ENCODE measurements around the gene BORCS5.
"Not testable (repeated sequence)": the region's sequence is repeated elsewhere in the genome, so short reads cannot be mapped to it uniquely, and the experiment has no call there.

The BORCS5 gene

GRCh38 chr12:12393171-12393570, 36.3 kb downstream of the BORCS5 start:
- no peak for DNase-seq (ENCODE audit: low spot score)

GRCh38 chr12:12396694-12397093, 39.8 kb downstream of the BORCS5 start:
- no peak for DNase-seq (ENCODE audit: low spot score)

GRCh38 chr12:12397184-12397583, 40.3 kb downstream of the BORCS5 start:
- DNase-seq (ENCODE audit: low spot score), result no peak

- peak; percentile 31 for DNase-seq (ENCODE audit: low spot score)
These were observed 41.4 kb downstream of the BORCS5 start for GRCh38 chr12:12398026-12398859.

GRCh38 chr12:12399161-12399560, 42.3 kb downstream of the BORCS5 start:
- no peak for DNase-seq (ENCODE audit: low spot score)

- DNase-seq (ENCODE audit: low spot score), result no peak
These were observed 43.0 kb downstream of the BORCS5 start for GRCh38 chr12:12399776-12400305.

GRCh38 chr12:12400793-12401192, 43.9 kb downstream of the BORCS5 start:
- DNase-seq (ENCODE audit: low spot score), result no peak

GRCh38 chr12:12403264-12404248, 46.7 kb downstream of the BORCS5 start:
- no peak for DNase-seq (ENCODE audit: low spot score)

GRCh38 chr12:12404297-12404696, 47.4 kb downstream of the BORCS5 start:
- no peak for DNase-seq (ENCODE audit: low spot score)

GRCh38 chr12:12405882-12406281, 49.0 kb downstream of the BORCS5 start:
- no peak for DNase-seq (ENCODE audit: low spot score)

GRCh38 chr12:12406762-12407161, 49.9 kb downstream of the BORCS5 start:
- DNase-seq (ENCODE audit: low spot score), result no peak

- no peak for DNase-seq (ENCODE audit: low spot score)
These were observed 51.4 kb downstream of the BORCS5 start for GRCh38 chr12:12408265-12408690.

GRCh38 chr12:12409337-12409736, 52.5 kb downstream of the BORCS5 start:
- not testable (repeated sequence) for DNase-seq (ENCODE audit: low spot score)

- DNase-seq (ENCODE audit: low spot score), result no peak
These were observed 59.0 kb downstream of the BORCS5 start for GRCh38 chr12:12415886-12416285.

GRCh38 chr12:12419165-12419564, 62.3 kb downstream of the BORCS5 start:
- DNase-seq (ENCODE audit: low spot score), result not testable (repeated sequence)

- no peak for DNase-seq (ENCODE audit: low spot score)
These were observed 66.5 kb downstream of the BORCS5 start for GRCh38 chr12:12423367-12423766.

GRCh38 chr12:12425001-12425400, 68.1 kb downstream of the BORCS5 start:
- no peak for DNase-seq (ENCODE audit: low spot score)

- no peak for DNase-seq (ENCODE audit: low spot score)
These were observed 68.7 kb downstream of the BORCS5 start for GRCh38 chr12:12425616-12426015.

GRCh38 chr12:12427568-12427967, 70.7 kb downstream of the BORCS5 start:
- DNase-seq (ENCODE audit: low spot score), result no peak

- DNase-seq (ENCODE audit: low spot score), result no peak
These were observed 71.2 kb downstream of the BORCS5 start for GRCh38 chr12:12428047-12428446.

- DNase-seq (ENCODE audit: low spot score), result no peak
These were observed 72.2 kb downstream of the BORCS5 start for GRCh38 chr12:12428961-12429657.

- DNase-seq (ENCODE audit: low spot score), result no peak
These were observed 75.5 kb downstream of the BORCS5 start for GRCh38 chr12:12432364-12432763.

All from RKO (cell line).